ENCODE data around the gene CEP57L1. TPM values are rescaled to one million over a fixed set of nuclear protein-coding genes. Genes with fewer than 3 reads are reported as not detected.
"Not testable (repeated sequence)": the region's sequence is repeated elsewhere in the genome, so short reads cannot be mapped to it uniquely, and the experiment has no call there.

Gene CEP57L1
- total RNA-seq, 4 donors from 2014 or later = 5.6 to 52.7 (median 17.5) TPM

GRCh38 chr6:109102762-109103161, 7.5 kb downstream of the CEP57L1 start:
- TF ChIP-seq CTCF (IDR thresholded peaks at IDR 0.05) = no peak
- H3K36me3 ChIP-seq = no peaks in the 10 kb centered on the region
- no peak overlapping the region for H3K27ac ChIP-seq
- no peaks in the 10 kb centered on the region for H3K4me1 ChIP-seq
- H3K9me3 ChIP-seq = no peaks in the 10 kb centered on the region
- DNase-seq = no peak
- H3K4me3 ChIP-seq = no peak overlapping the region
- intact Hi-C loops (cut with DNase I; ENCODE audit: low total_unique reads) = no loop called here
- H3K27me3 ChIP-seq = no peaks in the 10 kb centered on the region

DNA sequence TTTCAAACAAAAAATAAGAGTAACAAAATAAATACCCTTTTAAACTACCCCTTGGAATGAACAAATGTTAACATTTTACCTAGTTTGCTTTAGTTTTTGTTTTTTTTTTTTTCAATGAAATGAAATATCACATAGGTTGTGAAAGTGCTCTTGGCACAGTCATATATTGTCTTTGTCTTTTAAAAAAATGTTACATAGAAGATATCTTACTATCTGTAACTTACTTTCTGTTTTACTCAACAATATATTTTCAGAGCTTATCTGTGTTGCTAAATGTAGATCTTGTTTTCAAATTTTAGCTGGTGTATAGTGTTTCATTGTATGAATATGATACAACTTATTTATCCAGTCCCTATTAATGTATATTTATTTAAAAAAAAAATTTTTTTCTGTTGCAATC, 8.6 kb downstream of the CEP57L1 start:
- no peak for TF ChIP-seq POLR2A (IDR thresholded peaks at IDR 0.05)
- no peak for TF ChIP-seq CTCF (IDR thresholded peaks at IDR 0.05)
- Histone ChIP-seq H3K9me3 (no peaks in the 10 kb centered on the region), H3K36me3 (no peaks in the 10 kb centered on the region), H3K27ac (no peak overlapping the region), H3K27me3 (no peaks in the 10 kb centered on the region), H3K4me3 (no peak overlapping the region), H3K4me1 (no peaks in the 10 kb centered on the region)
- intact Hi-C loops (cut with DNase I; ENCODE audit: low total_unique reads) = no loop called here
- DNase-seq = no peak

GRCh38 chr6:109104512-109104911, 9.2 kb downstream of the CEP57L1 start:
- intact Hi-C loops (cut with DNase I; ENCODE audit: low total_unique reads) = no loop called here
- Histone ChIP-seq H3K27ac (no peak overlapping the region), H3K4me1 (no peaks in the 10 kb centered on the region), H3K4me3 (no peak overlapping the region), H3K36me3 (no peaks in the 10 kb centered on the region), H3K9me3 (no peaks in the 10 kb centered on the region), H3K27me3 (no peaks in the 10 kb centered on the region)
- no peak for DNase-seq
- no peak for TF ChIP-seq POLR2A (IDR thresholded peaks at IDR 0.05)
- TF ChIP-seq CTCF (IDR thresholded peaks at IDR 0.05) = no peak

DNA sequence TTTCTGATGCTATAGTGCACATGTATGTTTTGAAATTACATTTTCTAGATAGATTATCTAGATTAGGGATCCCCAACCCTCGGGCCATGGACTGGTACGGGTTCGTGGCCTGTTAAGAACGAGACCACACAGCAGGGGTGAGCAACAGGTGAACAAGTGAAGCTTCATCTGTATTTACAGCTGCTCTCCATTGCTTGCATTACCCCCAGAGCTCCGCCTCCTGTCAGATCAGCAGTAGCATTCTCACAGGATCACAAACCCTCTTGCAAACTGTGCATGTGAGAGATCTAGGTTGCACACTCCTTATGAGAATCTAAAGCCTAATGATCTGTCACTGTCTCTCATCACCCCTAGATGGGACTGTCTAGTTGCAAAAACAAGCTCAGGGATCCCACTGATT, 10.4 kb downstream of the CEP57L1 start:
- no peak for DNase-seq
- intact Hi-C loops (cut with DNase I; ENCODE audit: low total_unique reads) = no loop called here
- no peak overlapping the region for H3K4me3 ChIP-seq
- H3K27ac ChIP-seq = no peak overlapping the region
- no peaks in the 10 kb centered on the region for H3K27me3 ChIP-seq
- TF ChIP-seq POLR2A (IDR thresholded peaks at IDR 0.05) (no peak), CTCF (IDR thresholded peaks at IDR 0.05) (no peak)
- no peaks in the 10 kb centered on the region for H3K36me3 ChIP-seq
- H3K9me3 ChIP-seq = no peaks in the 10 kb centered on the region
- no peaks in the 10 kb centered on the region for H3K4me1 ChIP-seq

GRCh38 chr6:109109663-109110062, 14.4 kb downstream of the CEP57L1 start:
- H3K36me3 ChIP-seq; intact Hi-C loops (cut with DNase I; ENCODE audit: low total_unique reads); H3K27ac ChIP-seq; H3K27me3 ChIP-seq; H3K4me1 ChIP-seq; H3K4me3 ChIP-seq; H3K9me3 ChIP-seq; DNase-seq: not testable (repeated sequence)

GRCh38 chr6:109112663-109113062, 17.4 kb downstream of the CEP57L1 start:
- DNase-seq; intact Hi-C loops (cut with DNase I; ENCODE audit: low total_unique reads); H3K27ac ChIP-seq; H3K36me3 ChIP-seq; H3K4me3 ChIP-seq; H3K4me1 ChIP-seq; H3K27me3 ChIP-seq; H3K9me3 ChIP-seq: not testable (repeated sequence)

All from uterus (tissue), 4 donors.